Measurements from ENCODE around the gene PGLYRP1. TPM values are rescaled to one million over a fixed set of nuclear protein-coding genes. Genes with fewer than 3 reads are reported as not detected.

Gene PGLYRP1
- total RNA-seq, 1 experiment from 2014 or later: not detected

DNA sequence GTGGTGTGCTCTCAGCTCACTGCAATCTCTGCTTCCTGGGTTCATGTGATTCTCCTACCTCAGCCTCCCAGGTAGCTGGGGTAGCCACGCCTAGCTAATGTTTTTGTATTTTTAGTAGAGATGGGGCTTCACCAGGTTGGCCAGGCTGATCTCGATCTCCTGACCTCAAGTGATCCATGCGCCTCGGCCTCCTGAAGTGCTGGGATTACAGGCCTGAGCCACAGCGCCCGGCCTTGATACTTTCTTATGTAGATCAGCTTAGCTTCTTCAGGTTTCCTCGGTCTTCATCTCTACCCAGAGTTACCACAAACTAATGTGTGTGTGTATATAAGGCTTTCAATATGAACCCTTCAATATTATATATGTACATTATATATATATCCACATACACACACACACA is 37.5 kb downstream of the PGLYRP1 start:
- Histone ChIP-seq H3K4me3 (ENCODE audit: low read depth in 2 of 2, low read length in 2 of 2) (no peak overlapping the region), H3K27me3 (ENCODE audit: control insufficient read depth, insufficient read depth, low read length) (no peaks in the 10 kb centered on the region), H3K36me3 (ENCODE audit: control insufficient read depth, insufficient read depth, low read length) (no peaks in the 10 kb centered on the region), H3K9me3 (ENCODE audit: control insufficient read depth, insufficient read depth, low read depth, low read length) (no peaks in the 10 kb centered on the region), H3K27ac (ENCODE audit: low read length) (no peak overlapping the region), H3K4me1 (ENCODE audit: control insufficient read depth, insufficient read depth, low read length) (no peaks in the 10 kb centered on the region)
- ChIA-PET CTCF (no interaction called here), POLR2A (no interaction called here)
- intact Hi-C loops (cut with micrococcal nuclease; ENCODE audit: unreplicated experiment) (no loop called here), in situ Hi-C loops (cut with HindIII; ENCODE audit: low pct_unique_long_range_greater_than_20kb, low sequenced_read_pairs) (no loop called here)
- ATAC-seq: no peak
- TF ChIP-seq POLR2AphosphoS5 (IDR thresholded peaks at IDR 0.05; ENCODE audit: low read depth, low read length): no peak
- BruUV-seq (replicated peaks): no TSS peak
- DNase-seq (ENCODE audit: low read depth, low spot score): no peak

DNA sequence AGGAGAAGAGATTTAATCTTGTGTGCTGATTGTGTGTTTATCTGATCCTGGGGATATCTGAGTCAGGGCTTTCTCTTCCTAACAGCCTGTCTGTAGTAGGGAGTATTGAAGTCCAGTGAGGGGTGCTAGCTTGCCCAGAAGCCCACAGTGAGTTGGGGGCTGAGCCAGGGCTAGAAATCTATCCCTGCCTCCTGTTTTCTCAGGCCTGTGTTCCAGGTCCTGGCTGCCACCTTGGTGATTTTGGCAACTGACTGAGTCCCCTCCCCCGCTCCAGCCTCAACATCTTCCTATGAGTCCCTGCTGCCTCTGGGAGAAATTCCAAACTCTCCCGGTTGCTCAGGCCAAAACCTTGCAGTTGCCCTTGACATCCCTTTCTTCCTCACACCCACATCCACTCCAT is 41.5 kb downstream of the PGLYRP1 start:
- in situ Hi-C loops (cut with HindIII; ENCODE audit: low pct_unique_long_range_greater_than_20kb, low sequenced_read_pairs): no loop called here
- Histone ChIP-seq H3K4me1 (ENCODE audit: control insufficient read depth, insufficient read depth, low read length) (no peaks in the 10 kb centered on the region), H3K27me3 (ENCODE audit: control insufficient read depth, insufficient read depth, low read length) (no peaks in the 10 kb centered on the region), H3K9me3 (ENCODE audit: control insufficient read depth, insufficient read depth, low read depth, low read length) (no peaks in the 10 kb centered on the region), H3K27ac (ENCODE audit: low read length) (no peak overlapping the region), H3K36me3 (ENCODE audit: control insufficient read depth, insufficient read depth, low read length) (no peaks in the 10 kb centered on the region), H3K4me3 (ENCODE audit: low read depth in 2 of 2, low read length in 2 of 2) (no peak overlapping the region)
- ChIA-PET CTCF (no interaction called here), POLR2A (no interaction called here)
- ATAC-seq (no peak), DNase-seq (ENCODE audit: low read depth, low spot score) (no peak)
- intact Hi-C loops (cut with micrococcal nuclease; ENCODE audit: unreplicated experiment): no loop called here
- no TSS peak for BruUV-seq (replicated peaks)
- no peak for TF ChIP-seq TCF7L2 (IDR thresholded peaks at IDR 0.05; ENCODE audit: low read depth, low read length)
- TF ChIP-seq POLR2AphosphoS5 (IDR thresholded peaks at IDR 0.05; ENCODE audit: low read depth, low read length): no peak
- TF ChIP-seq, protein P1, sequence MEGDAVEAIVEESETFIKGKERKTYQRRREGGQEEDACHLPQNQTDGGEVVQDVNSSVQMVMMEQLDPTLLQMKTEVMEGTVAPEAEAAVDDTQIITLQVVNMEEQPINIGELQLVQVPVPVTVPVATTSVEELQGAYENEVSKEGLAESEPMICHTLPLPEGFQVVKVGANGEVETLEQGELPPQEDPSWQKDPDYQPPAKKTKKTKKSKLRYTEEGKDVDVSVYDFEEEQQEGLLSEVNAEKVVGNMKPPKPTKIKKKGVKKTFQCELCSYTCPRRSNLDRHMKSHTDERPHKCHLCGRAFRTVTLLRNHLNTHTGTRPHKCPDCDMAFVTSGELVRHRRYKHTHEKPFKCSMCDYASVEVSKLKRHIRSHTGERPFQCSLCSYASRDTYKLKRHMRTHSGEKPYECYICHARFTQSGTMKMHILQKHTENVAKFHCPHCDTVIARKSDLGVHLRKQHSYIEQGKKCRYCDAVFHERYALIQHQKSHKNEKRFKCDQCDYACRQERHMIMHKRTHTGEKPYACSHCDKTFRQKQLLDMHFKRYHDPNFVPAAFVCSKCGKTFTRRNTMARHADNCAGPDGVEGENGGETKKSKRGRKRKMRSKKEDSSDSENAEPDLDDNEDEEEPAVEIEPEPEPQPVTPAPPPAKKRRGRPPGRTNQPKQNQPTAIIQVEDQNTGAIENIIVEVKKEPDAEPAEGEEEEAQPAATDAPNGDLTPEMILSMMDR (IDR thresholded peaks at IDR 0.05): no peak
- no peak for TF ChIP-seq SIN3A (IDR thresholded peaks at IDR 0.05; ENCODE audit: borderline replicate concordance, insufficient read depth, low read depth, low read length)

DNA sequence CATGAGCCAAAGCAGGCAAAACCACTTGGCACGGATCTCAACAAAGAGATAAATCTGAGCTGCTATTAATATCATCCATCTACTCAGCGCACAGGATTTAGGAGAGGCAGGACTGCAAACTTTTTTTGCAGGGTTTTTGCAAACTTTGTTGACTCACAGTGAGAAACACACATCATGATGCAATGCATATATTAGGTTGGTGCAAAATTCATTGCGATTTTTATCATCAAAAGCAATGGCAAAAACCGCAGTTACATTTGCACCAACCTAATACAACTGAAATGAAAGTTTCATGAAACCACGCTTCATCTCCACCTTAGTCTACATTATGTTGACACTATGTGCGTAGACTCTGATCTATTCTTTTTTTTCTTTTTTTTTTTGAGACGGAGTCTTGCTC is 44.7 kb downstream of the PGLYRP1 start:
- TF ChIP-seq TCF7L2 (IDR thresholded peaks at IDR 0.05; ENCODE audit: low read depth, low read length): no peak
- no peak for TF ChIP-seq SIN3A (IDR thresholded peaks at IDR 0.05; ENCODE audit: borderline replicate concordance, insufficient read depth, low read depth, low read length)
- TF ChIP-seq, protein P2, sequence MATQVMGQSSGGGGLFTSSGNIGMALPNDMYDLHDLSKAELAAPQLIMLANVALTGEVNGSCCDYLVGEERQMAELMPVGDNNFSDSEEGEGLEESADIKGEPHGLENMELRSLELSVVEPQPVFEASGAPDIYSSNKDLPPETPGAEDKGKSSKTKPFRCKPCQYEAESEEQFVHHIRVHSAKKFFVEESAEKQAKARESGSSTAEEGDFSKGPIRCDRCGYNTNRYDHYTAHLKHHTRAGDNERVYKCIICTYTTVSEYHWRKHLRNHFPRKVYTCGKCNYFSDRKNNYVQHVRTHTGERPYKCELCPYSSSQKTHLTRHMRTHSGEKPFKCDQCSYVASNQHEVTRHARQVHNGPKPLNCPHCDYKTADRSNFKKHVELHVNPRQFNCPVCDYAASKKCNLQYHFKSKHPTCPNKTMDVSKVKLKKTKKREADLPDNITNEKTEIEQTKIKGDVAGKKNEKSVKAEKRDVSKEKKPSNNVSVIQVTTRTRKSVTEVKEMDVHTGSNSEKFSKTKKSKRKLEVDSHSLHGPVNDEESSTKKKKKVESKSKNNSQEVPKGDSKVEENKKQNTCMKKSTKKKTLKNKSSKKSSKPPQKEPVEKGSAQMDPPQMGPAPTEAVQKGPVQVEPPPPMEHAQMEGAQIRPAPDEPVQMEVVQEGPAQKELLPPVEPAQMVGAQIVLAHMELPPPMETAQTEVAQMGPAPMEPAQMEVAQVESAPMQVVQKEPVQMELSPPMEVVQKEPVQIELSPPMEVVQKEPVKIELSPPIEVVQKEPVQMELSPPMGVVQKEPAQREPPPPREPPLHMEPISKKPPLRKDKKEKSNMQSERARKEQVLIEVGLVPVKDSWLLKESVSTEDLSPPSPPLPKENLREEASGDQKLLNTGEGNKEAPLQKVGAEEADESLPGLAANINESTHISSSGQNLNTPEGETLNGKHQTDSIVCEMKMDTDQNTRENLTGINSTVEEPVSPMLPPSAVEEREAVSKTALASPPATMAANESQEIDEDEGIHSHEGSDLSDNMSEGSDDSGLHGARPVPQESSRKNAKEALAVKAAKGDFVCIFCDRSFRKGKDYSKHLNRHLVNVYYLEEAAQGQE (IDR thresholded peaks at IDR 0.05; ENCODE audit: insufficient read depth in 1 of 2, low read depth in 2 of 2, low read length in 1 of 2): no peak
- TF ChIP-seq, protein P1 (IDR thresholded peaks at IDR 0.05): no peak
- TF ChIP-seq POLR2AphosphoS5 (IDR thresholded peaks at IDR 0.05; ENCODE audit: low read depth, low read length): no peak
- no peaks in the 10 kb centered on the region for H3K9me3 ChIP-seq (ENCODE audit: control insufficient read depth, insufficient read depth, low read depth, low read length)
- no peaks in the 10 kb centered on the region for H3K27me3 ChIP-seq (ENCODE audit: control insufficient read depth, insufficient read depth, low read length)
- H3K4me1 ChIP-seq (ENCODE audit: control insufficient read depth, insufficient read depth, low read length): no peaks in the 10 kb centered on the region
- no peak overlapping the region for H3K4me3 ChIP-seq (ENCODE audit: low read depth in 2 of 2, low read length in 2 of 2)
- ChIA-PET POLR2A (no interaction called here), CTCF (interaction anchor here (0.9 kb wide), 1 partner anchor 50 kb away, joined by 6 read pairs; no protein-coding TSS in a partner anchor)
- ATAC-seq (no peak), DNase-seq (ENCODE audit: low read depth, low spot score) (no peak)
- in situ Hi-C loops (cut with HindIII; ENCODE audit: low pct_unique_long_range_greater_than_20kb, low sequenced_read_pairs): no loop called here
- intact Hi-C loops (cut with micrococcal nuclease; ENCODE audit: unreplicated experiment): no loop called here
- no peaks in the 10 kb centered on the region for H3K36me3 ChIP-seq (ENCODE audit: control insufficient read depth, insufficient read depth, low read length)
- H3K27ac ChIP-seq (ENCODE audit: low read length): no peak overlapping the region
- BruUV-seq (replicated peaks): no TSS peak
